Activated effector memory CD4-positive, alpha-beta T cell treated with anti-CD3 and anti-CD28 coated beads, Interleukin-2, amount 50 U/mL, for 16 hours (primary cell): ENCODE measurements around the gene PARD6G.

Experiments used
- DNase-seq: peaks from one replicate; pipeline ENCODE4 v3.0.0-alpha.2; 2020

The PARD6G gene

DNA sequence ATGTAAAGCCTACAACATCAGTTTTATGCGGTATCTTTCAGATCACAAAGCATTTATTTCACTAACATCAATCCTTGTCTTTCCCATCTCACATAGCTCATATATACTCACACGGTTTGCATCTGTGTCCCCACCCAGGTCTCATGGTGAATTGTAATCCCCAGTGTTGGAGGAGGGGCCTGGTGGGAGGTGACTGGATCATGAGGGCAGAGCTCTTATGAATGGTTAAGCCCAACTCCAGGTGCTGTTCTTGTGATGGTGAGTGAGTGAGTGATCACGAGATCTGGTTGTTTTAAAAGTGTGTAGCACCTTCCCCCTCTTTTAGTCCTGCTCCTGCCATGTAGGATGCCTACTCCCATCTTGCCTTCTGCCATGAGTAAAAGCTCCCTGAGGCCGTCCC lies 42.0 kb downstream of the PARD6G start:
- no peak for DNase-seq

- DNase-seq: no peak
Measured at GRCh38 chr18:80204142-80204541, 43.2 kb downstream of the PARD6G start.

DNA sequence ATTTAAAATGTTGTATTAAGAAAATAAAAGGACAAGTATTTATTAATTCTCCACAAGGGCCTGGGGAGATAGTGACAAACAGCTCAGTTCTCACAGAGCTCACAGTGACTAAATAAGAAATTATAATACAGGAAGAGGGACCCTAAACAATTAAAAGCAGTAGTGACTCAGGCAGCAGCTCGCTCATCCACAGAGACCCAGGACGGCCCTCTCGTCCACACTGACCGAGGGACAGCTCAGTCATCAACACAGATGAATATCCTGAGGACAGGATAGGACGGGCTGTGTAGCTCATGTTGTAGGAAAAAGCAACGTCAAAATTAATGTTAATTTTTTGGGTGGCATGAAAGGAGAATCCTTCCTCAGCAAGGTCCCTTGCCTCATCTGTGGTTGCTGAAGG lies 44.1 kb downstream of the PARD6G start:
- no peak for DNase-seq

DNA sequence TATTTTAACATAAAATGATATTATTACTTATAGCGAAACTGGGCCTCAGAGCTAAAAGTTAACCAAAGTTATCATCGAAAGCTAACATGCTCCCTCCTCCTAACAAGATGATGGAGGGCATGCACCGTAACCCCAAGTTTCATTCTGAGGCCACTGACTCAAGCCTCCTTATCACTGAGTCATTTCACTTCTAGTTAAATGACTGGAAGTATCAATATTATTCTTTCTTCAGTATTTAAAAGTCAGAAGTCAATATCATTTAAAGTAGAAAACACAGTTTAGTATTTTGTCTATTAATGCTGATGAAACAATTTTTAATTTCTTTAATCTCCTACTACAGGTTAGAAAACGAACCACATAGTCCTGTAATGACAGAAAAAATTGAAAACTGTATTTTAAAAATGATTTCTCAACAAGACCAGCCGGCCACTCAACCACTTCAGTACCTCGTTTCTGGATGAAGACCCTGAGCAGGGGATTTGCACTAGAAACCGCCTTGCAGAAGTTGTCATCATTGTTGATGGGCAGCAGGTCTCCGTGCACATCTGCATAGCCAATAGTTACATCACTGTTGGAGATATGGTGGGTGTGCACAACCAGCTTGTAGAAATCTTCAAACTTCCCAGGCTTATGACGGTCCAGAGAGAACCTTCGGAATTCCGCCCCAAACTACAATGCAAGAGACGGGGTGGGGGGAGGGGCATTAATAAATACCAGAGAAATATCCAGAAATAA lies 44.9 kb downstream of the PARD6G start:
- no peak for DNase-seq

DNA sequence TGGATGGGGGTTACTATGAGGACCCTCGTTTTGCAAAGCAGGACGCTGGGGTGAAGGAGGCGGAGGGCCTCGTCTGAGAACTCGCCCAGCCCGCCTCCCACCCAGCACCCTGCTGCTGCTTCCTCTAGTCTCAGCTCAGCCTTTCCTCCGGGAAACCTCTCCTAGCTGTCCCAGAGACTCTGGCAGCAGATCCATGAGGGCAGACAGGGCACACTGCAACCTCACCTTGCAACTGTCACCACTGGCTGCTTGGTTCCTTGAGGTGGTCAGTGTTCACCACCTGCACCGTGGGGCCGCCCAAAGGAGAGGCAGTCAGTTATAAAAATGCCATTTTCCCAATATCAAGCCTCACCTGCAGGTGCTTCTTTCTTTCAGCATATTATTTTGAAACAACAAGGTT lies 45.6 kb downstream of the PARD6G start:
- DNase-seq: no peak

GRCh38 chr18:80200932-80201672 lies 46.2 kb downstream of the PARD6G start:
- no peak for DNase-seq

DNA sequence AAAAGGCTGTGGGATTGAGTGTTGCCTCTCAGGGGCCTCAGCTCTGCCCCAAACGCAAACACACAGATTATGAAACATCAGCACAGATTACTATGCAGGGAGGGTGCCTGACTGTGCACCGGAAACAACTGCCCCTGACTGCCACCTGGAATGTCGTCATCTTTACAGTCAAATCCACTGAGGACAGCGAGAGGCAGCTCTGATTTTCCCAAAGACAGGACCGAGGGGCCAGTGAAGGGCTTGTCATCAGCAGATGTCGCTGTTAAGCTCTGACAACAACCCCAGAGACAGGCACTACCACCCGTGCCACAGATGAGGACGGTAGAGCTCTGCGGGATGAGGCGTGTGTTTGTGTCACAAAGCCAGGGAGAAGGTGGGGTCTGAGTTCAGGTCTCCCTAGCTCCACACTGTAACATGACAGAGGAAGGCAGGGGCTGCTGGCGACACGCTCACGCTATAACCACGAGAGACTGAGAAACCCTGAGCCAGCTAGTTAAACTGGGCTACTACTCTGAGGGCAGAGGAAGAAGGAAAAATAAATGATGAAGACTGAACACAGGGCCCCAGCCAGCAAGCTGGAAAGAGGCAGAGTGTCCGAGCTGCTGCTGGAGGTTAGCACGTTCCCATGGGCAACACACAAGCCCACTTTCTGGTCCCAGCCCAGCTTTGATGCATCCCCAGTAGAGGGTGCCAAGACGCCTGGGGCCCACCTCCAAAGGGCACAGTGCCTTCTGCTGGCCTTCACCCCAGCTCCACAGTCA lies 47.0 kb downstream of the PARD6G start:
- DNase-seq: no peak

DNA sequence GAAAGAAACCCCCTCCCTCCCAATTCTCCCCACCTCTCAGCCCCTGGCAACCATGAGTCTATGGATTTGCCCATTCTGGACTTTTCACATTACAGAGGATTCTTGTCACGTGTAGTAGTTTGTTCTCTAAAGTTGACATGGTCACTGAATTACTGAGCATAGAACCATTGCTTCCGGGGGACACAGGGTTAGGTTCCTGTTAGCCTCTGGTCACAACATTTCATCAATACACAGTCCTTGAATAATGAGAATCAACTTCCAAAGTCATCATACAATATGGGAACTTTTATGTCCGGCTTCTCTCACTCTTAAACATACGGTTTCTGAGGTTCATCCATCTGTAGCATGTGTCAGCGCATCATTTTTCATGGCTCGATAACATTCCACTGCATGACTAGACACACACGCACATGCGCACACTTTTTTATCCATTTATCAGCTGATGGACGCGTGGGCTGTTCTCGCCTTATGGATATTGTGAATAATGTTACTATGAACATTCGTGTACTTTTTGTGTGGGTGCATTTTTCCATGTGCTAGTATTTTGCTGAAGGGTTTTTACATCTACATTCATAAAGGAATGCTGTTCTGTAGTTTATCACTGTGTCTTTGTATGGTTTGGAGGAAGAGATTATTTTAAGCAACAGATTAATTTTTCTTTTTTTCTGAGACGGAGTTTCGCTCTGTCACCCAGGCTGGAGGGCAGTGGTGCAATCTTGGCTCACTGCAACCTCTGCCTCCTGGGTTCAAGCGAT lies 48.1 kb downstream of the PARD6G start:
- no peak for DNase-seq

- DNase-seq: no peak
Measured at GRCh38 chr18:80198391-80198790, 48.9 kb downstream of the PARD6G start.

DNA sequence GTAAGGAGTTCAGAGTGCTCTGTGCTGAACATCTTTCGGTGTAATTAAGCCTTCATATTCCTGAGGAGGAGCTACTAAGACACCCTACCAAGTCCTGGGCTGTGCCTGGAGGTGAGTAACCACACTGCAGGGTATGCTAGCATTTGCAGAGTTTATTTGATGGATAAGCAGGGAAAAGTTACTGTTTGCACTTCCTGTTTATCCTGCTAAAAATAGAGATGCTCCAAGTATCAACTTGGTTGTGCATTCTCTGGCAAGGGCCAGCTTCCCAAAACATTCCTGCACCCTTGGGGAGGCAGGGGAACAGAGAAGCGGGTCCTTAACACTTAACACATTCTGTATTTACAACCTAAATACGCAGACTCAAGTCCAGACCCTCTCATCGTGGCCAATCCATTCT lies 49.8 kb downstream of the PARD6G start:
- DNase-seq: no peak

- no peak for DNase-seq
Measured at GRCh38 chr18:80196528-80197320, 50.6 kb downstream of the PARD6G start.

DNA sequence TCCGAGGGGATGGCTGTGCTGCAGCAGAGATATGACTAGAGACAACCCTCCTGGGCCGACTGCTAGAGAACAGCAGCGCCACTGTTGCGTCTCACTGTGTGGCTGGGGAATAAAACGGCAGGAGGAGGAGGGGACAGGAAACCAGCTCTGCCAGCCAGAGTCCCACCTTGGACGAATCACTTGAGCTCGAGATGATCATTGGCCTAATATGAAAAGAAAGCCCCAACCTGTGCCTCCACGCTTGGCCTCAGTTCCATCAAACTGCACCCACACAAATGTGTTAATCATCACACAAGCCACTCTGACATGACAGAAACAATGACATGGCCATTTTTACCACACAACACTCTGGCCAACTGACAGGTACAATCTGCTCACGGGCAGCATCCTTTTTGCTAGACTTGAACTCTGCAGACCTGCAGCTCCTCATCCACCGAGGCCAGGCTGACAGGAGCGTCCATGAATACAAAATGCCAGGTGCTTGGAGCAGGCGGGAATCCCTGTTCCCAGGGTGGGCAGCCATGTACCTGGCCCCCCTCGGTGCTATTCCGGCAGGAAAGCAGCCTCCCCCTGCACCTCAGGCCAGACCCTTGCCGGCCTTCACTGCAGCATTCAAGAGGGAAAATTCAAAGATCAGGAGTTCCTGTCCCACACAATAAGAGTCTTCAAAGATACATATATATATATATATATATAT lies 52.3 kb downstream of the PARD6G start:
- DNase-seq: no peak

DNA sequence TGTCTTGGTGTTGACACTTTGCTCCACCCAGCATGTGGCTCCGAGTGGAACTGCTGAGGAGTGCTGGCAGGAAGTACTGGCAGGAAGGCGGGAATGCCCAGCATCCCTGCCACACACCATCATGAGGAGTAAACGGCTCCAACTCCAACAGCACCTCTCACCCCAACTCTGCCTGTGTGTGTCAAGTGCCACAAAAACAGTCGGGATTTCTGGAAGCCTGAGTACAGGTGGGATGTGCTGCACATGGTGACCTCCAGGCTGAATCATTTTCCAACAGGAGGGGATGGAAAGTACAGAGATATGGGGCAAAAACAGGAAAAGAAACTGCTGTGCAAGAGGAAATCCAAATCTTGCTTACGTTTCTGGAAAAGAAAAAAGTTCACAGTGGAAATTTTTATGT lies 53.6 kb downstream of the PARD6G start:
- no peak for DNase-seq

DNA sequence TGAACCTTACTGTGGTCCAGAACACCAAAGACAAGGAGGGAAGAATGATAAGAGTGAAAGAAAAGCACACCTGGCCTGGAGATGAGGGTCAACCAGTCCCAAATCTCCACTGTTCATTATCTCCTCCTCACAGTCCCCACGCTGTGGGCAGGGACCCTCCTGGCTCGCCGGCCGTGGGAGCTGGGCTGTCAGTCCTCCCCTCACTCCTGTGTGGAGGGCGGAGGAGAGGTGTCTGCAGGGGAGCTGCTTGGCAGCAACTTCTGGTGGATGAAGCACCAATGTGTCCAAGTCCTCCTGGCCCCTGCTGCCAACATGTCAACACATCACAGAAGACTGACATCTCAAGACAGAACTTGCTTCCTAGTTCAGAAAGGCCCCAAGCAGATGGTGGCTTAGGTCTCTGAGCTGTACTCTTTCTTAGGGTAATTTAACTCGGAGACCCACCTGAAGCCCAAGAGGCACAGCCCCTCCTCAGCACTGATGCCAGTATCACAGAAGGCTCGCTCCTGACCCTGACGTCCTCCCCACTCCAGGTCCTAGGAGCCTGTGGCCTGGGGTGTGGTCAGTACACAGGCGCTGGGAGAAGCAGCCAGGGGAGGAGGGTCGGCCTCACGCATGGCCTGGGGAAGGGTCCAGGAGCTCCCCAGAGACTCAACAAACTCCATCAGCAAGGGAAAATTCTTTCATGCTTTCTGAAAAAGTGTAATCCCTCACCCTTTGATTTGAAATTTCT lies 54.5 kb downstream of the PARD6G start:
- DNase-seq: no peak

DNA sequence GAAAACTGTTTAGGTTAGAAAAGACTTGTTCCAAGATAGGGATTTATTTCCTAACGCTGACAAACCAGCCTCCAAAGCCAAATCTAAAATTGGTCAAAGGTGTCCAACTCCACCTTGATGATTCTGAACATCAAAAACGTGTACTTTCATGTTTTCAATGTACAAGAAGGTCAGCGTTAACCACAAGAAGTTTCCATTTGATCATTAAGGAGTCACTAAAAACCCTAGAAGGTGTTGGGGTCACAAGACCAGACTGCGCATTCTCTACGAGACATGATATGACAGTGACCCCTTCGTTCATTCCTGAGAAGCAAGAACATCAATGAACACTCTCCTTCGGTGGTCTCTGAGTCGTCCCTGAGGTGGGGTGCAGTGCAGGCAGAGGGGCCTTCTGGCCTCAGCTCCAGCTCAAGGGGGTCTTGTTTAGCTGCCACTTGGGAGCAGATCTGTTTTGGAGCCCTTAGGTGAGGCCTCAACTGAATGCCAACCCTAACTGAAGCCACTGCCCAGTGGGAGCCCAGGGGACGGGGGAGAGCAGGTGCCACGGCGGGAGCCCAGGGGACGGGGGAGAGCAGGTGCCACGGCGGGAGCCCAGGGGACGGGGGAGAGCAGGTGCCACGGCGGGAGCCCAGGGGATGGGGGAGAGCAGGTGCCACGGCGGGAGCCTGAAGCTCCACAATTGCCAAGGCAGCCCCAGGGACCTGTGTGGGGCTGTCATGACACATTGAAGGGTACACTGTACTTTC lies 55.2 kb downstream of the PARD6G start:
- no peak for DNase-seq

DNA sequence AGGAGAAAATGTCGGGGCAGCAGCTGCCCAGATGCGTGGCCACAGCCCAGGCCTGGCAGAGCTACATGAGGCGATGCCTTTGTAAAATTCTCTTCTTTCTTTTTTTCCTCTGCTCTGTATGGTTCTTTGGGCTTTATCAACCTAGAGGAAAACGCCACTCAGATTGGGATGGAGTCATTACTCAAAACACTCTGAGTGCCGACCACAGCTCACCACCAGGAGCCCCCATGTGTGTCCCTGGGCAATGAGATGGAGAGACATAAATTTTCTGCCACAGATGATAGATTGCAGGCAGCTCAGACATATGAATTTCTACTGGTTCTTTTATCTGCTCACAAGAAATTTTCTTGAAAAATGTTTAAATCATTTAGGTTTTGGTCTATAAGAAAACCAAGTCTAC lies 56.0 kb downstream of the PARD6G start:
- DNase-seq: no peak

GRCh38 chr18:80190311-80190710 lies 57.0 kb downstream of the PARD6G start:
- DNase-seq: no peak

DNA sequence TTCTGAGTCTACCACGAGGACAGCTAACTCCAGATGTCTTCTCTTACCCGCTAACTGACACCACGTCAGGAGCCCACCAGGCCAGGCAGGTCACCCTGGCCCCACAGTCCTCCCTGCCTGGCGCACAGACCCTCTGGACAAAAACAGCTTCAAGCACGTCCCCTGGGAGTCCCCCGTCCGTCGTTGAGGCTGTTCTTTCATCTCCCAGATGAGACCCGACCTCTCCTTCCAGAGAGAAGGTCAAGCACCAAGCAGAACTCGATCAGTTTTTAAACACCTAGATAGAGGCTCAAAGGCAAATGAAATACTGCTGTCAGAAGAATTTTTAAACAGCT lies 57.8 kb downstream of the PARD6G start:
- no peak for DNase-seq

- DNase-seq: no peak
Measured at GRCh38 chr18:80188643-80189530, 58.4 kb downstream of the PARD6G start.
